HEK293 (cell line): Measurements from ENCODE around the gene CD82.
A peak's percentile ranks its signal among the peaks of the same experiment; 100 is the strongest.

Experiments
- CTCF ChIA-PET: fragments of 350-600 bp; formaldehyde crosslinking; extraction: SDS; loops from one replicate; lab custom pipeline; 2021; ENCODE audit warnings: antibody characterized with exemption; lab: Yijun Ruan, JAX
- POLR2A ChIA-PET: fragments of 300-600 bp; formaldehyde crosslinking; extraction: SDS; loops from one replicate; lab custom pipeline; 2020; ENCODE audit warnings: antibody characterized with exemption, inconsistent platforms; lab: Yijun Ruan, JAX
- H3K27ac ChIP-seq: fragments of 200-500 bp; sonication (Bioruptor generic); 2 replicates; pipeline ENCODE4 v1.5.1; 2014; ENCODE audit warnings: low read depth, low read length, control low read depth, inconsistent platforms; ENCODE audit errors: extremely low read depth
- H3K36me3 ChIP-seq, 2 experiments: fragments of 200-500 bp in 1 of 2; sonication (Bioruptor generic) in 1 of 2; 1 replicate in 1 of 2; 2 replicates in 1 of 2; pipeline ENCODE4 v1.5.1; 2014 to 2017; ENCODE audit warnings: inconsistent platforms in 2 of 2, low read length in 2 of 2; ENCODE audit not compliant: control insufficient read depth in 2 of 2, insufficient read depth in 1 of 2
- H3K4me1 ChIP-seq: fragments of 200-500 bp; sonication (Bioruptor generic); 2 replicates; pipeline ENCODE4 v1.5.1; 2014; ENCODE audit warnings: mild to moderate bottlenecking, low read length, inconsistent platforms; ENCODE audit not compliant: control insufficient read depth, insufficient read depth
- H3K4me3 ChIP-seq: 2 replicates; pipeline ENCODE4 v1.5.1; 2011; ENCODE audit warnings: low read depth, mild to moderate bottlenecking, control low read depth, low read length, moderate library complexity
- H3K9me3 ChIP-seq: fragments of 200-500 bp; sonication (Bioruptor generic); 2 replicates; pipeline ENCODE4 v1.5.1; 2014; ENCODE audit warnings: low read depth, low read length, inconsistent platforms; ENCODE audit not compliant: control insufficient read depth, insufficient read depth
- EGR2 ChIP-seq: fragments of 450-650 bp; formaldehyde crosslinking; IDR thresholded peaks from 2 replicates; pipeline ENCODE4 v1.5.1; 2016; ENCODE audit warnings: low read depth, missing biosample characterization, missing genetic modification characterization
- ELK4 ChIP-seq: IDR thresholded peaks from 2 replicates; pipeline ENCODE4 v1.6.1; 2011; ENCODE audit warnings: mild to moderate bottlenecking, low read depth, low read length, borderline replicate concordance
- HIC1 ChIP-seq: fragments of 450-650 bp; formaldehyde crosslinking; IDR thresholded peaks from 2 replicates; pipeline ENCODE4 v1.5.1; 2016; ENCODE audit warnings: missing biosample characterization, missing genetic modification characterization
- HOXD13 ChIP-seq: sonication (generic); formaldehyde crosslinking; IDR thresholded peaks from 2 replicates; pipeline ENCODE4 v1.8.0; 2022; ENCODE audit warnings: missing genetic modification reagents, borderline replicate concordance
- KLF16 ChIP-seq: fragments of 450-650 bp; formaldehyde crosslinking; IDR thresholded peaks from 2 replicates; pipeline ENCODE4 v1.5.1; 2017; ENCODE audit warnings: missing biosample characterization, missing genetic modification characterization
- KLF8 ChIP-seq: fragments of 450-650 bp; formaldehyde crosslinking; IDR thresholded peaks from 2 replicates; pipeline ENCODE4 v1.5.1; 2016; ENCODE audit warnings: missing biosample characterization, missing genetic modification characterization
- TCF7L2 ChIP-seq: IDR thresholded peaks from 2 replicates; pipeline ENCODE4 v1.6.1; 2011; ENCODE audit warnings: low read depth, mild to moderate bottlenecking, inconsistent platforms, low read length, moderate library complexity, borderline replicate concordance
- ZBTB17 ChIP-seq: fragments of 450-650 bp; formaldehyde crosslinking; IDR thresholded peaks from 2 replicates; pipeline ENCODE4 v1.5.1; 2016; ENCODE audit warnings: missing biosample characterization, missing genetic modification characterization
- ZFHX2 ChIP-seq: fragments of 450-650 bp; formaldehyde crosslinking; conservative IDR thresholded peaks from 2 replicates; pipeline ENCODE4 v1.5.1; 2016; ENCODE audit warnings: missing biosample characterization, missing genetic modification characterization
- ZFP37 ChIP-seq: fragments of 450-650 bp; formaldehyde crosslinking; IDR thresholded peaks from 2 replicates; pipeline ENCODE4 v1.5.1; 2016; ENCODE audit warnings: missing biosample characterization, missing genetic modification characterization
- ZNF155 ChIP-seq: fragments of 450-650 bp; formaldehyde crosslinking; IDR thresholded peaks from 2 replicates; pipeline ENCODE4 v1.5.1; 2016; ENCODE audit warnings: missing biosample characterization, missing genetic modification characterization
- ZNF175 ChIP-seq: fragments of 450-650 bp; formaldehyde crosslinking; IDR thresholded peaks from 2 replicates; pipeline ENCODE4 v1.5.1; 2016; ENCODE audit warnings: missing biosample characterization, missing genetic modification characterization
- ZNF184 ChIP-seq: fragments of 450-650 bp; IDR thresholded peaks from 2 replicates; pipeline ENCODE4 v1.5.1; 2018; ENCODE audit warnings: missing biosample characterization, mild to moderate bottlenecking, missing genetic modification characterization
- ZNF19 ChIP-seq: fragments of 450-650 bp; formaldehyde crosslinking; IDR thresholded peaks from 2 replicates; pipeline ENCODE4; 2016; ENCODE audit warnings: missing biosample characterization, missing genetic modification characterization, low read depth
- ZNF23 ChIP-seq: fragments of 450-650 bp; formaldehyde crosslinking; IDR thresholded peaks from 2 replicates; pipeline ENCODE4 v1.5.1; 2016; ENCODE audit warnings: missing biosample characterization, missing genetic modification characterization, borderline replicate concordance
- ZNF266 ChIP-seq: fragments of 450-650 bp; formaldehyde crosslinking; IDR thresholded peaks from 2 replicates; pipeline ENCODE4 v1.5.1; 2016; ENCODE audit warnings: missing biosample characterization, missing genetic modification characterization, low read depth
- ZNF449 ChIP-seq: fragments of 450-650 bp; formaldehyde crosslinking; IDR thresholded peaks from 2 replicates; pipeline ENCODE4 v1.5.1; 2017; ENCODE audit warnings: missing biosample characterization, mild to moderate bottlenecking, missing genetic modification characterization, moderate library complexity
- ZNF473 ChIP-seq: fragments of 450-650 bp; formaldehyde crosslinking; IDR thresholded peaks from 2 replicates; pipeline ENCODE4 v1.5.1; 2017; ENCODE audit warnings: missing biosample characterization, missing genetic modification characterization
- ZNF621 ChIP-seq: fragments of 450-650 bp; formaldehyde crosslinking; IDR thresholded peaks from 2 replicates; pipeline ENCODE4 v1.5.1; 2017; ENCODE audit warnings: missing biosample characterization, missing genetic modification characterization
- ZNF654 ChIP-seq: fragments of 450-650 bp; formaldehyde crosslinking; IDR thresholded peaks from 2 replicates; pipeline ENCODE4 v1.5.1; 2016; ENCODE audit warnings: low read depth, missing biosample characterization, missing genetic modification characterization
- ZSCAN30 ChIP-seq: fragments of 450-650 bp; IDR thresholded peaks from 2 replicates; pipeline ENCODE4 v1.5.1; 2018; ENCODE audit warnings: missing biosample characterization, mild to moderate bottlenecking, missing genetic modification characterization, moderate library complexity
- ZSCAN4 ChIP-seq: fragments of 450-650 bp; formaldehyde crosslinking; IDR thresholded peaks from 2 replicates; pipeline ENCODE4 v1.5.1; 2017; ENCODE audit warnings: missing biosample characterization, missing genetic modification characterization

Gene CD82

GRCh38 chr11:44621140-44621681, 55.7 kb downstream of the CD82 start (continued):
- TF ChIP-seq ELK4, result no peak
- TF ChIP-seq ZSCAN30 (tag by site-specific recombination), result peak; percentile 48; the same call in 1 of the 2 replicates
- TF ChIP-seq ZNF449 (tag by site-specific recombination), result no peak
- TF ChIP-seq ZNF621 (tag by site-specific recombination), result no peak
- no peak for TF ChIP-seq ZNF175 (tag by site-specific recombination)
- no peak for TF ChIP-seq KLF16 (tag by site-specific recombination)
- TF ChIP-seq ZNF473 (tag by site-specific recombination), result no peak
- no peak for TF ChIP-seq KLF8 (tag by site-specific recombination)
- TF ChIP-seq TCF7L2, result no peak
- TF ChIP-seq ZNF184 (tag by site-specific recombination), result no peak
- no peak for TF ChIP-seq ZNF23 (tag by site-specific recombination)
- TF ChIP-seq ZBTB17, result 0 out of 2 replicates have a peak, but pooled peaks have one; percentile 12
- TF ChIP-seq HOXD13, result no peak
- 0 out of 2 replicates have a peak, but pooled peaks have one; percentile 15 for TF ChIP-seq ZFHX2
- no peak for TF ChIP-seq HIC1 (tag by site-specific recombination)
- TF ChIP-seq ZSCAN4 (tag by site-specific recombination), result no peak
- TF ChIP-seq ZNF155 (tag by site-specific recombination), result no peak
- TF ChIP-seq ZNF19 (tag by site-specific recombination), result no peak

- TF ChIP-seq ZFP37 (tag by site-specific recombination) (no peak), EGR2 (tag by site-specific recombination) (no peak), ZNF654 (tag by site-specific recombination) (no peak), HIC1 (tag by site-specific recombination) (no peak), ZNF266 (tag by site-specific recombination) (no peak), ZNF621 (tag by site-specific recombination) (no peak)
- TF ChIP-seq, all 188 proteins: peak for 0
- H3K9me3 ChIP-seq, result no peaks in the 10 kb centered on the region
- H3K4me1 ChIP-seq, result no peaks in the 10 kb centered on the region
- POLR2A ChIA-PET, result no interaction called here
- CTCF ChIA-PET, result interaction anchor here (0.7 to 8.0 kb wide), 30 partner anchors 8 to 483 kb away, joined by 3 to 275 read pairs (median 5); partner anchors contain the start of gene CD82
- no peak overlapping the region for H3K4me3 ChIP-seq
- no peaks in the 10 kb centered on the region for H3K36me3 ChIP-seq
- no peak overlapping the region for H3K27ac ChIP-seq
Measured at GRCh38 chr11:44621784-44622183, 56.3 kb downstream of the CD82 start.
